ENCODE results near the gene SCRT2. TPM values are rescaled to one million over a fixed set of nuclear protein-coding genes. Genes with fewer than 3 reads are reported as not detected.

SCRT2 gene
- total RNA-seq, 1 donor from 2014 or later: not detected

GRCh38 chr20:710780-711450 lies 35.3 kb upstream of the SCRT2 start:
- Histone ChIP-seq H3K4me1 (peaks cover 7% of the 10 kb centered on the region), H3K4me3 (no peak overlapping the region), H3K27me3 (ENCODE audit: low read depth) (peaks cover 51% of the 10 kb centered on the region), H3K36me3 (no peaks in the 10 kb centered on the region), H3K9me3 (replicated peaks) (peaks cover 31% of the 10 kb centered on the region), H3K27ac (replicated peaks) (no peak overlapping the region)
- TF ChIP-seq CTCF (IDR thresholded peaks at IDR 0.05; ENCODE audit: borderline replicate concordance): no peak
- intact Hi-C loops (cut with micrococcal nuclease): no loop called here
- DNase-seq: no peak

GRCh38 chr20:709991-710779 lies 34.6 kb upstream of the SCRT2 start:
- DNase-seq: no peak
- no peak for TF ChIP-seq CTCF (IDR thresholded peaks at IDR 0.05; ENCODE audit: borderline replicate concordance)
- no peaks in the 10 kb centered on the region for H3K36me3 ChIP-seq
- peak overlapping the region; percentile 55 for H3K4me3 ChIP-seq
- H3K27ac ChIP-seq (replicated peaks): no peak overlapping the region
- H3K4me1 ChIP-seq: peaks cover 7% of the 10 kb centered on the region
- intact Hi-C loops (cut with micrococcal nuclease): no loop called here
- H3K9me3 ChIP-seq (replicated peaks): peaks cover 31% of the 10 kb centered on the region
- peaks cover 51% of the 10 kb centered on the region for H3K27me3 ChIP-seq (ENCODE audit: low read depth)

- Histone ChIP-seq H3K9me3 (replicated peaks) (peaks cover 27% of the 10 kb centered on the region), H3K36me3 (no peaks in the 10 kb centered on the region), H3K27ac (replicated peaks) (no peak overlapping the region), H3K4me1 (peaks cover 7% of the 10 kb centered on the region), H3K27me3 (ENCODE audit: low read depth) (peaks cover 51% of the 10 kb centered on the region), H3K4me3 (peak overlapping the region; percentile 55)
- peak; percentile 65 for DNase-seq
- no peak for TF ChIP-seq CTCF (IDR thresholded peaks at IDR 0.05; ENCODE audit: borderline replicate concordance)
- intact Hi-C loops (cut with micrococcal nuclease): no loop called here
Measured at GRCh38 chr20:709423-709822, 33.8 kb upstream of the SCRT2 start.

- no peak for DNase-seq
Measured at GRCh38 chr20:708956-709355, 33.4 kb upstream of the SCRT2 start.

More at GRCh38 chr20:708956-709355, 33.4 kb upstream of the SCRT2 start:
- H3K36me3 ChIP-seq: no peaks in the 10 kb centered on the region
- peaks cover 51% of the 10 kb centered on the region for H3K27me3 ChIP-seq (ENCODE audit: low read depth)
- no peak overlapping the region for H3K27ac ChIP-seq (replicated peaks)
- intact Hi-C loops (cut with micrococcal nuclease): no loop called here
- no peak overlapping the region for H3K4me3 ChIP-seq
- peaks cover 22% of the 10 kb centered on the region for H3K9me3 ChIP-seq (replicated peaks)
- H3K4me1 ChIP-seq: peaks cover 7% of the 10 kb centered on the region
- TF ChIP-seq CTCF (IDR thresholded peaks at IDR 0.05; ENCODE audit: borderline replicate concordance): no peak

Data from left ventricle myocardium inferior (tissue), 1 donor.